ENCODE data around the gene TBC1D19.
"Not testable (repeated sequence)": the region's sequence is repeated elsewhere in the genome, so short reads cannot be mapped to it uniquely, and the experiment has no call there.

TBC1D19 gene

DNA sequence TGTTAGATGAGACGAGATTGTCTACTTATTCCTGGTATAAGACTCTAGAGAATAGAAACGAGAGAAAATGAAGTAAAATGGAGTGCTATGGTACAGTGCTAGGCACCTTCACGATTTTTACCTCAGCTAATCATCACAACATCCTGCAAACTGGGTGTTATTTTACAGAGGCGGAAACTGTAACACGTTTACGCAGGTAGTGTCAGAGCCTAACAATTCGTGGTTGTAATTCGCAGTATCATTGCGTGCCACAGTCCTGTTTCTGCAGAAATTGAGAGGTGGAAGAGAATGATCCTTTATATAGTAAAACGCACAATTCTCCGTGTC, 383 bp upstream of the TBC1D19 start:
- Histone ChIP-seq H2AFZ (peak overlapping the region; percentile 94), H3K27me3 (ENCODE audit: control insufficient read depth, insufficient read depth, low read length) (no peaks in the 10 kb centered on the region), H3K9ac (no peak overlapping the region), H3K36me3 (ENCODE audit: control insufficient read depth, insufficient read depth, low read length) (no peaks in the 10 kb centered on the region), H3K79me2 (peaks cover 10% of the 10 kb centered on the region), H3K4me1 (no peaks in the 10 kb centered on the region), H3K9me3 (ENCODE audit: control insufficient read depth, low read length) (no peaks in the 10 kb centered on the region), H3K27ac (peak overlapping the region; percentile 63), H3K4me2 (ENCODE audit: low read length) (peak overlapping the region; percentile 95), H3K4me3 (ENCODE audit: low read depth, low read length) (peak overlapping the region; percentile 96)
- TF ChIP-seq, protein P1, sequence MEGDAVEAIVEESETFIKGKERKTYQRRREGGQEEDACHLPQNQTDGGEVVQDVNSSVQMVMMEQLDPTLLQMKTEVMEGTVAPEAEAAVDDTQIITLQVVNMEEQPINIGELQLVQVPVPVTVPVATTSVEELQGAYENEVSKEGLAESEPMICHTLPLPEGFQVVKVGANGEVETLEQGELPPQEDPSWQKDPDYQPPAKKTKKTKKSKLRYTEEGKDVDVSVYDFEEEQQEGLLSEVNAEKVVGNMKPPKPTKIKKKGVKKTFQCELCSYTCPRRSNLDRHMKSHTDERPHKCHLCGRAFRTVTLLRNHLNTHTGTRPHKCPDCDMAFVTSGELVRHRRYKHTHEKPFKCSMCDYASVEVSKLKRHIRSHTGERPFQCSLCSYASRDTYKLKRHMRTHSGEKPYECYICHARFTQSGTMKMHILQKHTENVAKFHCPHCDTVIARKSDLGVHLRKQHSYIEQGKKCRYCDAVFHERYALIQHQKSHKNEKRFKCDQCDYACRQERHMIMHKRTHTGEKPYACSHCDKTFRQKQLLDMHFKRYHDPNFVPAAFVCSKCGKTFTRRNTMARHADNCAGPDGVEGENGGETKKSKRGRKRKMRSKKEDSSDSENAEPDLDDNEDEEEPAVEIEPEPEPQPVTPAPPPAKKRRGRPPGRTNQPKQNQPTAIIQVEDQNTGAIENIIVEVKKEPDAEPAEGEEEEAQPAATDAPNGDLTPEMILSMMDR (IDR thresholded peaks at IDR 0.05): no peak

DNA sequence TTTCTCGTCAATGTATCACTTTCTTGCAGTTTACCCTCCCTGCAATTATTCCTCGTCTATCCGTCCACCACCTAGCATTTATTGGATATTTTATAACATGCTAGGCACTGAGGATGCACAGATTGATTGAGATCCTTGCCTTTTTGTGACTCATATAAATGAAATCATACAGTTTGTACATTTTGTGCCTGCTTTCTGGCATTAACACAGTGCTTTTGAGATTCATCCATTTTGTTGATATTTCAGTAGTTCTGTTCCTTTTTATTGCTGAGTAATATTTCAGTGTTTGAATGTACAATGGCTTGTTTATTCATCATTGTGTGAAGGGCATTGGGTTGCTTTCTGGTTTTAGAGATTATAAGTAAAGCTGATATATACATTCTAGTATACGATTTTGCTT, 841 bp downstream of the TBC1D19 start:
- Histone ChIP-seq H3K4me2 (ENCODE audit: low read length) (peak overlapping the region; percentile 95), H3K4me1 (no peaks in the 10 kb centered on the region), H2AFZ (peak overlapping the region; percentile 94), H3K27ac (no peak overlapping the region), H3K27me3 (ENCODE audit: control insufficient read depth, insufficient read depth, low read length) (no peaks in the 10 kb centered on the region), H3K9me3 (ENCODE audit: control insufficient read depth, low read length) (no peaks in the 10 kb centered on the region), H3K79me2 (peaks cover 14% of the 10 kb centered on the region), H3K36me3 (ENCODE audit: control insufficient read depth, insufficient read depth, low read length) (no peaks in the 10 kb centered on the region), H3K4me3 (ENCODE audit: low read depth, low read length) (peak overlapping the region; percentile 96), H3K9ac (no peak overlapping the region)
- TF ChIP-seq, protein P1 (IDR thresholded peaks at IDR 0.05): no peak

DNA sequence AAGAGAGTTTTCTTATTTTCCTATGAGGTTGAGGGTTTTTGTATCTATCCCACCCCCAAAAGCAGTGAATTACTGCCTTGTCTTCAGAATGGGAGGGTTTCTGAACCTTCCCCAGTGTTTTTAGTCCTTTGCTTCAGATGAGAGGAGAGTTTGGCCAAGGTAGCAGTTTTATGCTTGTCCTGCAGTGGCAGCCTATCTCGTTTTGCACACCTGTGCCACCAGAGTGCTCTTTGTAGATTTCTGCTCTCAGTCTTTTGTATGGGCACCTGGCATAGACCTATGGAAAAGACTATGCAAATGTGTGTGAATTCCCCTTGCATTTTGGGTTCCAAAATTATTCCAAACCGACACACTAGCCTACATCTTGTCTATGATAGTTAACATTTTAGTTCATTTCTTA, 5.8 kb downstream of the TBC1D19 start:
- peaks cover 9% of the 10 kb centered on the region for H3K79me2 ChIP-seq
- no peaks in the 10 kb centered on the region for H3K9me3 ChIP-seq (ENCODE audit: control insufficient read depth, low read length)
- no peaks in the 10 kb centered on the region for H3K4me1 ChIP-seq
- H3K27ac ChIP-seq: no peak overlapping the region
- H3K27me3 ChIP-seq (ENCODE audit: control insufficient read depth, insufficient read depth, low read length): no peaks in the 10 kb centered on the region
- no peaks in the 10 kb centered on the region for H3K36me3 ChIP-seq (ENCODE audit: control insufficient read depth, insufficient read depth, low read length)
- H3K9ac ChIP-seq: no peak overlapping the region
- no peak overlapping the region for H3K4me2 ChIP-seq (ENCODE audit: low read length)
- no peak overlapping the region for H3K4me3 ChIP-seq (ENCODE audit: low read depth, low read length)
- TF ChIP-seq, protein P1 (IDR thresholded peaks at IDR 0.05): no peak
- H2AFZ ChIP-seq: no peak overlapping the region

DNA sequence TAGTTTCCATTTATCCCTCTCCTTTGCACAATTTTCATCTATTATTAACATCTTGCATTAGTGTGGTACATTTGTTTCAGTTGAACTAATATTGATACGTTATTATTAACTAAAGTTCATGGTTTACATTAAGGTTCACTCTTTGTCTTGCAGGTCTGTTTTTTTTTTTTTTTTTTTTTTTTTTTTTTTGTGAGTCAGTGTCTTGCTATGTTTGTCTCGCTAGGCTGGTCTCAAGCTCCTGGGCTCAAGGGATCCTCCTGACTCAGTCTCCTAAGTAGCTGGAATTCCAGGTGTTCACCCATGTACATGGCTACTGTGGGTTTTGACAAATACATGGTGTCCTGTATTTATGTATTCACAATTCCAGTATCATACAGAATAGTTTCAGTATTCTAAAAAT, 6.8 kb downstream of the TBC1D19 start:
- Histone ChIP-seq H3K9ac (no peak overlapping the region), H3K4me2 (ENCODE audit: low read length) (no peak overlapping the region), H3K4me3 (ENCODE audit: low read depth, low read length) (no peak overlapping the region), H3K36me3 (ENCODE audit: control insufficient read depth, insufficient read depth, low read length) (no peaks in the 10 kb centered on the region), H3K9me3 (ENCODE audit: control insufficient read depth, low read length) (no peaks in the 10 kb centered on the region), H3K27me3 (ENCODE audit: control insufficient read depth, insufficient read depth, low read length) (no peaks in the 10 kb centered on the region), H3K4me1 (no peaks in the 10 kb centered on the region), H3K27ac (no peak overlapping the region), H2AFZ (no peak overlapping the region), H3K79me2 (peaks cover 6% of the 10 kb centered on the region)
- TF ChIP-seq, protein P1 (IDR thresholded peaks at IDR 0.05): no peak

DNA sequence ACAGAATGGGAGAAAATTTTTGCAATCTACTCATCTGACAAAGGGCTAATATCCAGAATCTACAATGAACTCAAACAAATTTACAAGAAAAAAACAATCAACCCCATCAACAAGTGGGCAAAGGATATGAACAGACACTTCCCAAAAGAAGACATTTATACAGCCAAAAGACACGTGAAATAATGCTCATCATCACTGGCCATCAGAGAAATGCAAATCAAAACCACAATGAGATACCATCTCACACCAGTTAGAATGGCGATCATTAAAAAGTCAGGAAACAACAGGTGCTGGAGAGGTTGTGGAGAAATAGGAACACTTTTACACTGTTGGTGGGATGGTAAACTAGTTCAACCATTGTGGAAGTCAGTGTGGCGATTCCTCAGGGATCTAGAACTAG, 9.7 kb downstream of the TBC1D19 start:
- H3K4me2 ChIP-seq (ENCODE audit: low read length); H3K9ac ChIP-seq; H3K36me3 ChIP-seq (ENCODE audit: control insufficient read depth, insufficient read depth, low read length); H3K4me1 ChIP-seq; H3K27ac ChIP-seq; H3K9me3 ChIP-seq (ENCODE audit: control insufficient read depth, low read length); H2AFZ ChIP-seq; H3K27me3 ChIP-seq (ENCODE audit: control insufficient read depth, insufficient read depth, low read length); H3K79me2 ChIP-seq; H3K4me3 ChIP-seq (ENCODE audit: low read depth, low read length): not testable (repeated sequence)
